Activated T-helper 2 cell treated with anti-CD3 and anti-CD28 coated beads, Interferon-gamma antibody, Interleukin-2, Interleukin-4, amounts not matched to agents 10 μg/mL and 5 μg/mL and 100 μg/mL, durations not matched to agents 14 hours and 24 hours and 36 hours (primary cell): ENCODE measurements around the gene PTPRG. TPM values are rescaled to one million over a fixed set of nuclear protein-coding genes. Genes with fewer than 3 reads are reported as not detected.
"Not testable (repeated sequence)": the region's sequence is repeated elsewhere in the genome, so short reads cannot be mapped to it uniquely, and the experiment has no call there.

Source experiments
- DNase-seq: peaks from one replicate; pipeline ENCODE4 v3.0.0; 2021; ENCODE audit warnings: low spot score
- H3K27ac Mint-ChIP-seq: one replicate; pipeline ENCODE4 v1.8.0; 2021; ENCODE audit warnings: mixed read lengths
- H3K27me3 Mint-ChIP-seq: one replicate; pipeline ENCODE4 v1.8.0; 2021; ENCODE audit warnings: low read depth, mixed read lengths
- H3K36me3 Mint-ChIP-seq: one replicate; pipeline ENCODE4 v1.8.0; 2021; ENCODE audit warnings: low read depth, mixed read lengths
- H3K4me1 Mint-ChIP-seq: one replicate; pipeline ENCODE4 v1.8.0; 2021; ENCODE audit warnings: low read depth, mixed read lengths
- H3K4me3 Mint-ChIP-seq: one replicate; pipeline ENCODE4 v1.8.0; 2021; ENCODE audit warnings: low read depth, mild to moderate bottlenecking, moderate library complexity, mixed read lengths
- H3K9me3 Mint-ChIP-seq: one replicate; pipeline ENCODE4 v1.8.0; 2021; ENCODE audit warnings: mixed read lengths
- intact Hi-C: fragments of 100-400 bp; cut with micrococcal nuclease; formaldehyde crosslinking; loops from one replicate; pipeline ENCODE4 v1.15.1; 2023
- total RNA-seq: library from RNA; stranded (reverse); gene quantifications from 2 replicates; pipeline ENCODE4 v1.2.3, GENCODE V29; 2022

The PTPRG gene
- total RNA-seq, 1 donor from 2014 or later: 5.1 TPM

DNA sequence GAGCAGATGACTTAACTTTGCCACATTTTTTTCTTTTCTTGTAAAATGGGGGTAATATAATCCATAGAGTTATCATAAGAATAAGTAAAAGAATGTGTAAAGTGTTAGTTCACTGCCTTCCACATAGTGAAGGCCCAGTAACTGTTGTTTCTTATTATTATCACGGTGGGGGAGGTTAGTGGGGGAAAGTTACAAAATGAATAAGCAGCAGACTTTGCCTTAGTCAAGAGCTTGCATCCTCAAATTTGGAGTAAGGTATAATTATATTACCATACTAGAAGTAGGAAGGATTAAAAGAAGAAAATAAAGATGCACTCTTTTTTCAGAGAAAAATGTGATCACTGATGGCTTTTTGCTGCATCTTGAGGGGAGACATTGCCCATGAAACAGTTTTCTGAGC lies 247.6 kb downstream of the PTPRG start:
- intact Hi-C loops: no loop called here
- Mint-ChIP-seq H3K36me3 (no peaks in the 10 kb centered on the region), H3K4me1 (no peaks in the 10 kb centered on the region), H3K27ac (no peak overlapping the region), H3K4me3 (no peak overlapping the region), H3K9me3 (no peaks in the 10 kb centered on the region), H3K27me3 (no peaks in the 10 kb centered on the region)
- no peak for DNase-seq

GRCh38 chr3:61809879-61810278 lies 248.5 kb downstream of the PTPRG start:
- Mint-ChIP-seq H3K4me3 (no peak overlapping the region), H3K9me3 (no peaks in the 10 kb centered on the region), H3K27me3 (no peaks in the 10 kb centered on the region), H3K27ac (no peak overlapping the region), H3K4me1 (no peaks in the 10 kb centered on the region), H3K36me3 (no peaks in the 10 kb centered on the region)
- DNase-seq: no peak
- intact Hi-C loops: no loop called here

- H3K9me3 Mint-ChIP-seq: no peaks in the 10 kb centered on the region
- DNase-seq: no peak
- no peaks in the 10 kb centered on the region for H3K27me3 Mint-ChIP-seq
- intact Hi-C loops: no loop called here
- no peak overlapping the region for H3K4me3 Mint-ChIP-seq
- H3K27ac Mint-ChIP-seq: no peak overlapping the region
- H3K4me1 Mint-ChIP-seq: no peaks in the 10 kb centered on the region
- H3K36me3 Mint-ChIP-seq: no peaks in the 10 kb centered on the region
Observed at GRCh38 chr3:61810953-61811497, 249.7 kb downstream of the PTPRG start.

DNA sequence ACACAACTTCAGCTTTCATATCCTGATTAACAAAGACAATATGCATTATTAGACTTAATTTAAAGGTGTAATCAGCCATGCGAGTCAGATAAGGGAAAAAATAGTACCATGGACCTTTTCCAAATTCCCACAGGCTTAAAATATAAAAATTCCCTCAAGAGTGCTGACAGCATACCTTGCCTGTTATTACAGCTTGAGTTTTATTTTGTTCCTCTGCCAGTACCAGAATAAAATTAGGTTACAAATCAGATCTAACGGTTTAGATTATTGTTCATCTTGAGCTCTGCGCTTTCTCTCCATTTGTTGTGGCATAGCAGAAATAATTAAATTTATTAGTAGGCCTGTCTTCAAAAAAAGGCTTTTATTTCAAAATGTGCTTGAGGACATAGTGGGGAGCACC lies 250.3 kb downstream of the PTPRG start:
- H3K27me3 Mint-ChIP-seq: no peaks in the 10 kb centered on the region
- no peaks in the 10 kb centered on the region for H3K9me3 Mint-ChIP-seq
- no peak overlapping the region for H3K27ac Mint-ChIP-seq
- H3K4me1 Mint-ChIP-seq: no peaks in the 10 kb centered on the region
- no peak for DNase-seq
- intact Hi-C loops: no loop called here
- no peak overlapping the region for H3K4me3 Mint-ChIP-seq
- H3K36me3 Mint-ChIP-seq: no peaks in the 10 kb centered on the region

GRCh38 chr3:61812085-61812484 lies 250.7 kb downstream of the PTPRG start:
- Mint-ChIP-seq H3K9me3 (no peaks in the 10 kb centered on the region), H3K4me1 (no peaks in the 10 kb centered on the region), H3K36me3 (no peaks in the 10 kb centered on the region), H3K4me3 (no peak overlapping the region), H3K27me3 (no peaks in the 10 kb centered on the region), H3K27ac (no peak overlapping the region)
- DNase-seq: no peak
- intact Hi-C loops: no loop called here

GRCh38 chr3:61812517-61812916 lies 251.1 kb downstream of the PTPRG start:
- intact Hi-C loops: no loop called here
- no peak for DNase-seq
- H3K9me3 Mint-ChIP-seq: no peaks in the 10 kb centered on the region
- H3K27me3 Mint-ChIP-seq: no peaks in the 10 kb centered on the region
- no peaks in the 10 kb centered on the region for H3K4me1 Mint-ChIP-seq
- H3K36me3 Mint-ChIP-seq: no peaks in the 10 kb centered on the region
- H3K27ac Mint-ChIP-seq: no peak overlapping the region
- H3K4me3 Mint-ChIP-seq: no peak overlapping the region

GRCh38 chr3:61813636-61814035 lies 252.3 kb downstream of the PTPRG start:
- intact Hi-C loops: no loop called here
- Mint-ChIP-seq H3K36me3 (no peaks in the 10 kb centered on the region), H3K4me3 (no peak overlapping the region), H3K27me3 (no peaks in the 10 kb centered on the region), H3K9me3 (no peaks in the 10 kb centered on the region), H3K4me1 (no peaks in the 10 kb centered on the region), H3K27ac (no peak overlapping the region)
- DNase-seq: no peak

- H3K9me3 Mint-ChIP-seq: no peaks in the 10 kb centered on the region
- no peak for DNase-seq
- H3K4me1 Mint-ChIP-seq: no peaks in the 10 kb centered on the region
- no peaks in the 10 kb centered on the region for H3K27me3 Mint-ChIP-seq
- H3K27ac Mint-ChIP-seq: no peak overlapping the region
- no peak overlapping the region for H3K4me3 Mint-ChIP-seq
- H3K36me3 Mint-ChIP-seq: no peaks in the 10 kb centered on the region
- intact Hi-C loops: no loop called here
Observed at GRCh38 chr3:61814674-61815073, 253.3 kb downstream of the PTPRG start.

- DNase-seq, intact Hi-C loops, H3K4me3 Mint-ChIP-seq, H3K9me3 Mint-ChIP-seq, H3K27me3 Mint-ChIP-seq, H3K27ac Mint-ChIP-seq, H3K36me3 Mint-ChIP-seq, H3K4me1 Mint-ChIP-seq: not testable (repeated sequence)
Observed at GRCh38 chr3:61816304-61816703, 254.9 kb downstream of the PTPRG start.

GRCh38 chr3:61819861-61820260 lies 258.5 kb downstream of the PTPRG start:
- no peak overlapping the region for H3K4me3 Mint-ChIP-seq
- no peak for DNase-seq
- H3K4me1 Mint-ChIP-seq: no peaks in the 10 kb centered on the region
- H3K9me3 Mint-ChIP-seq: no peaks in the 10 kb centered on the region
- intact Hi-C loops: no loop called here
- H3K27me3 Mint-ChIP-seq: no peaks in the 10 kb centered on the region
- no peak overlapping the region for H3K27ac Mint-ChIP-seq
- no peaks in the 10 kb centered on the region for H3K36me3 Mint-ChIP-seq

- Mint-ChIP-seq H3K4me3 (no peak overlapping the region), H3K27me3 (no peaks in the 10 kb centered on the region), H3K27ac (no peak overlapping the region), H3K36me3 (no peaks in the 10 kb centered on the region), H3K9me3 (no peaks in the 10 kb centered on the region), H3K4me1 (no peaks in the 10 kb centered on the region)
- intact Hi-C loops: no loop called here
- DNase-seq: no peak
Observed at GRCh38 chr3:61820306-61820992, 259.1 kb downstream of the PTPRG start.

DNA sequence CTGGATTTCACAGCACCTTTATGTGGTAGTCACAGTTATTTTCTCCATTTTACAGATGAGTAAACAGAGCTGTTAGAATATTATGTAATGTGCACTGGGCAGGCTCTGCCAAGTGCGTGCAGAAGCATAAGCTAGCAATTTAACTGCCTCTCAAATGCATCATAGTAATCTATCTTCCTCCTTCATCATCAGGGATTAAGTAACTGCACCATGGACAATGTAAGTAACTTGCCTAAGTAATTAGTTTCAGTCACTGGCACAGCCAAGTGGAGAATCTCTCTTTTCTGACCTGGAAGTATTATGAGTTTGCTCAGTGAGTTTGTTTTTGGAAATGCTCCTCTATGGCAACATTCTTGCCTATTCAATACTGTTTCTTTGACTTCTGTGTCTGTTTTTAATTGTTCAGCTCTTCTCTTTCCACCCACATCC lies 260.5 kb downstream of the PTPRG start:
- H3K9me3 Mint-ChIP-seq: no peaks in the 10 kb centered on the region
- intact Hi-C loops: no loop called here
- H3K4me3 Mint-ChIP-seq: no peak overlapping the region
- no peak overlapping the region for H3K27ac Mint-ChIP-seq
- H3K36me3 Mint-ChIP-seq: no peaks in the 10 kb centered on the region
- DNase-seq: no peak
- H3K27me3 Mint-ChIP-seq: no peaks in the 10 kb centered on the region
- H3K4me1 Mint-ChIP-seq: no peaks in the 10 kb centered on the region

GRCh38 chr3:61822588-61822987 lies 261.2 kb downstream of the PTPRG start:
- H3K27me3 Mint-ChIP-seq: no peaks in the 10 kb centered on the region
- no peaks in the 10 kb centered on the region for H3K36me3 Mint-ChIP-seq
- no peak overlapping the region for H3K27ac Mint-ChIP-seq
- intact Hi-C loops: no loop called here
- no peaks in the 10 kb centered on the region for H3K4me1 Mint-ChIP-seq
- no peak for DNase-seq
- H3K4me3 Mint-ChIP-seq: no peak overlapping the region
- H3K9me3 Mint-ChIP-seq: no peaks in the 10 kb centered on the region
